ENCODE results near the gene CEP83.

CEP83 gene

DNA sequence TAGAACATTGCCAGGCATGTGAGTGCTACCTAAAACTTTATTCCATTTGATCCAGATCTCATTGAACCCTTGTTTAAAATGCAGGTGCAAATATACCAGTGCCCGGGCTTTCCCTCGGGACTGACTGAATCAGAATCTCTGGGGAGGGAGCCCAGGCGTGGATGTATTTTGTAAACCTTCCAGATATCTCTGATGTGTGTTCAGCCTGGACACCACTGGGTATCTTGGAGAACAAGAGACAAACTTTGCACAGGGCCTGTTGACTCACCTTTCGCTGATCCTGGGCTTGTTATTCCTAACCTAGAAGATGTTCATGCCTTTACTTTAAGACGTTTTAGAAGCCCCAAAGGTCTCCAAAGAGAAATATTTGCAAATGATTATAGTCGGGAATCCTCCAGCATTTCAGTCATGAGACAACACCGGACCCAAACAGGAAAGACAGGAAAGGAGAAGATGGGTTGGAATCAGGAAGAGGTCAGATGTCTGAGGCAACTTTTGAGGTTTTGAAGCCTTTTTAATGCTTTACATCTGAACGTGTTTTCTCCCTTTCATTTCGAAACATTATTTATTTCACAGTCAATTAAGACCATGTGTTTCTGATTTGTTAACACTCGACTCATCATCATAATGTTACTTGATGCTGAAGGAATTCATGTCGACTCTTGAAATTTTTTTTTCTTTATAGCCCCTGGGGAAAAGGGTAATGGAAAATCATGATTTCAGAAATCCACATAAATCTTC is 192.7 kb downstream of the CEP83 start:
- no peak for DNase-seq
- H3K27me3 ChIP-seq (replicated peaks), result no peaks in the 10 kb centered on the region
- no peak overlapping the region for H3K27ac ChIP-seq
- TF ChIP-seq, protein P1, sequence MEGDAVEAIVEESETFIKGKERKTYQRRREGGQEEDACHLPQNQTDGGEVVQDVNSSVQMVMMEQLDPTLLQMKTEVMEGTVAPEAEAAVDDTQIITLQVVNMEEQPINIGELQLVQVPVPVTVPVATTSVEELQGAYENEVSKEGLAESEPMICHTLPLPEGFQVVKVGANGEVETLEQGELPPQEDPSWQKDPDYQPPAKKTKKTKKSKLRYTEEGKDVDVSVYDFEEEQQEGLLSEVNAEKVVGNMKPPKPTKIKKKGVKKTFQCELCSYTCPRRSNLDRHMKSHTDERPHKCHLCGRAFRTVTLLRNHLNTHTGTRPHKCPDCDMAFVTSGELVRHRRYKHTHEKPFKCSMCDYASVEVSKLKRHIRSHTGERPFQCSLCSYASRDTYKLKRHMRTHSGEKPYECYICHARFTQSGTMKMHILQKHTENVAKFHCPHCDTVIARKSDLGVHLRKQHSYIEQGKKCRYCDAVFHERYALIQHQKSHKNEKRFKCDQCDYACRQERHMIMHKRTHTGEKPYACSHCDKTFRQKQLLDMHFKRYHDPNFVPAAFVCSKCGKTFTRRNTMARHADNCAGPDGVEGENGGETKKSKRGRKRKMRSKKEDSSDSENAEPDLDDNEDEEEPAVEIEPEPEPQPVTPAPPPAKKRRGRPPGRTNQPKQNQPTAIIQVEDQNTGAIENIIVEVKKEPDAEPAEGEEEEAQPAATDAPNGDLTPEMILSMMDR (IDR thresholded peaks at IDR 0.05; ENCODE audit: low read depth, low read length, missing control alignments), result no peak
- H3K4me3 ChIP-seq (ENCODE audit: low read depth, low read length), result no peak overlapping the region
- in situ Hi-C loops (cut with HindIII; ENCODE audit: low pct_ligation_motif_present, low sequenced_read_pairs), result no loop called here
- H3K36me3 ChIP-seq (replicated peaks), result no peaks in the 10 kb centered on the region

DNA sequence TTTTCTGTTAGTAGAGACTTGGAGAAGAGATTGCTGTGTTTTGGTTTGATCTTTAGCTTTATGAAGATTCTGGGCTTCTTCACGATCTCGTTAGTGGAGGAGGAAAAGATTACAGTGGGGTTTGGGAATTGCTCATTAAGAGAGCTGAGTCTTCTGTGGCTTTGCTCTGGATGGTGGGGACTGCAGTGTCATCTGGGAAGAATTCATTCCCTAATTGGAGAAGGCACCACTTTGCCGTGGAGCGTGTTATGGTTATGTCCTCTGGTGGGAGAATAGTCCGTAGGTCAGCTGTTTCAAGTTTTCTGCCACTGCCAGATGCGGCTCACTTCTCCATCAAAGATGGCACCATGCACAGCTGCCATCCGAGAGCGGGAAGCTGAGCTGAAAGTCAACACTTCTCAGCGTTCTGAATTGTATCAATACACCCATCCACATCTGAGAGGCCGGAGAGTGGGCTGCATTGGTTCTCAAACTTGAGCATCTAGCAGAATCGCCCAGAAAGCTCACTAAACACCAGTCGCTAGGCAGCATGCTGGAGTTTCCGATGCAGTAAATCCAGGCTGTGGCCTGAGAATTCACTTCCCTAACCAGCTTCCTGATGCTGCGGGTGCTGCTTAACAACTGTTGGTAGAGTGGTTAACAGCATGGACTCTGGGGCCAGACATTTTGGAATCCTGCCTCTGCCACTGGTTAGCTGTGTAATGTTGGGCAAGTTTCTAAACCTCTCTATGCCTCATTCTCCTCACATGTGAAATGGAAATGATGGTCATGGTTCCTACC is 193.5 kb downstream of the CEP83 start:
- no peaks in the 10 kb centered on the region for H3K36me3 ChIP-seq (replicated peaks)

DNA sequence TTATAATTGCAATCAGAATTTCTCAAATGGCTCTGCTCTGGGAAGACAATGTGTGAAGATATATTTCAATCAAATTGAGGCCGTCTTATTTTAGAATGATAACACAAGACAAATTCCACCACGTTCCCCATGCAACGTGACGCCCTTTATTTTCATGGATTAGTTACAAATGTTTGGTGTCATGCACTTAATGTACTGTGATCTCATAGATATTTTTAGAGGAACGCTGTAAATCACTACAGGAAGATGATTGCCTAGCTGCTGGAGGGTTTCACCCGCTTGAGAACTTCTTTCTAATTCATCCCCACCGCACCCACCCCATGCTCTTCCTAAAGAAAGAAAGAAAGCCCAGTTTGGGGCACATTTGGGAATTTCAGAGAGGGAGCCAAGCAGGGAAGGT is 194.1 kb downstream of the CEP83 start:
- TF ChIP-seq, protein P1 (IDR thresholded peaks at IDR 0.05; ENCODE audit: low read depth, low read length, missing control alignments), result no peak
- no peak overlapping the region for H3K27ac ChIP-seq
- in situ Hi-C loops (cut with HindIII; ENCODE audit: low pct_ligation_motif_present, low sequenced_read_pairs), result no loop called here
- no peak overlapping the region for H3K4me3 ChIP-seq (ENCODE audit: low read depth, low read length)
- H3K36me3 ChIP-seq (replicated peaks), result no peaks in the 10 kb centered on the region
- DNase-seq, result no peak
- H3K27me3 ChIP-seq (replicated peaks), result no peaks in the 10 kb centered on the region

More for the DNA sequence above, 193.5 kb downstream of the CEP83 start:
- in situ Hi-C loops (cut with HindIII; ENCODE audit: low pct_ligation_motif_present, low sequenced_read_pairs), result no loop called here
- TF ChIP-seq, protein P1 (IDR thresholded peaks at IDR 0.05; ENCODE audit: low read depth, low read length, missing control alignments), result no peak
- no peak for DNase-seq
- Histone ChIP-seq H3K27me3 (replicated peaks) (no peaks in the 10 kb centered on the region), H3K27ac (no peak overlapping the region), H3K4me3 (ENCODE audit: low read depth, low read length) (no peak overlapping the region)

DNA sequence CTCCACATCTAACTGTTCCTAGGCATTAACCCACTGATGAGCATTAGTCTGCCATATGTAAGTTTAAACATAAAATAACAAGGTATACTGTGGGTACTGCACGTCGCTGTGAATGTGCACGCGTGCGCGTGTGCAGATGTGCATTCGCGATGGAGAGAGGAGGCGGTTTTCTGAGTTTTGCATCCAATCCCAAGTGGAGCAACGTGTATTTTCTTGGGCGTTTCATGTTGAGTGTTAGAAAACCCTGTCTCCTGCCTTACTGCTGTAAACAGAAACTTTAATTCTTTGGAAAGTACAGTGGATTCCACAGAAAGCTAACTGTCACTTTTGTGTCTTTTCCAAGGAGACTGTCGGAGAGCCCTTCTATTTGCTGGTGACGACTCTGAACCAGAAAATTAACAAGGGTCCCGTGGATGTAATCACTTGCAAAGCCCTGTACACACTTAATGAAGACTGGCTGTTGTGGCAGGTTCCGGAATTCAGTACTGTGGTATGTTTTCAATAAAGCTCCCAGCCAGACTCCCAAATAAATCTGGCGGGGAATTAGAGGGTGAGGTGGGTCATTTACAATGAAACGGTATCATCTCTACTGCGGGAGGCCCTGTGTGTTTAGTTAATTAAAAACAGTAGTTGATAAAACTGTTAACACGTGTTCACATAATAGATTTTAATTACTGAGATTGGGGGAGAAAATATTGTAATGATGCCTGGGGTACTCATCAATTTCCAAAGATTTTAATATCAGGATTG is 194.8 kb downstream of the CEP83 start:
- no peak overlapping the region for H3K4me3 ChIP-seq (ENCODE audit: low read depth, low read length)
- no peaks in the 10 kb centered on the region for H3K36me3 ChIP-seq (replicated peaks)
- no peak overlapping the region for H3K27ac ChIP-seq
- in situ Hi-C loops (cut with HindIII; ENCODE audit: low pct_ligation_motif_present, low sequenced_read_pairs), result no loop called here
- TF ChIP-seq, protein P1 (IDR thresholded peaks at IDR 0.05; ENCODE audit: low read depth, low read length, missing control alignments), result no peak
- no peak for DNase-seq
- H3K27me3 ChIP-seq (replicated peaks), result no peaks in the 10 kb centered on the region

DNA sequence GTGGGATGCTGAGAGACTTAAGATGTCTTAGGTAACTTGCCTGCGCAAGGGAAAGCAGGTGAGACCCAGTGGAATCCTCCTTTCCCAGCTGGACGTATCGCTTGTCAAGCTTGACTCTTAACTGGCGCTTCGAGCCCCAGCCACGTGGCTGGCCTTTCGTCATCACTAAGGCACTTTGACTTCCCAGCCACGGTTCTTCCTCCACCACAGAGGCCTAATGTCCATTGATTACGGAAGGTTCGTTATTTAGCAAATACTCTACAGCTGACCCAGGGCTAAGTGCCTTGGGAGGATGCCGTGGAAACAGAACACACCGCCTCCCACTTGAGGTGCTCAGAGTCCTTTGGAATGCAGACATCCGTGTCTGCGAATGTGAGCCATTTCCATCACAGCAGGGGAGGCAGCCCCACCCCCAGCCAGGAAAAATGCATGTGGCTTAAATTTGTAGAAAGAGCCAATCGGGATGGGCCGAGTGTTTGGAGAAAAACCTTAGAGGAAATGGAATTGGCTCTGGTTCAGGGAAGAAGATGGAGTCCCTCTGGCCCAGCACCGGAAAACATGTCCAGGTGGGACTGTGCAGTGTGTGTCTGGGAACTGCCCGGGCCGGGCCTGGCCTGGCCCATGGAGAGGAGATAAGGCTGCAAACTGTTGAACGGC is 195.6 kb downstream of the CEP83 start:
- DNase-seq, result peak; percentile 49
- H3K36me3 ChIP-seq (replicated peaks), result no peaks in the 10 kb centered on the region
- TF ChIP-seq, protein P1 (IDR thresholded peaks at IDR 0.05; ENCODE audit: low read depth, low read length, missing control alignments), result no peak

More for the DNA sequence above, 195.6 kb downstream of the CEP83 start:
- Histone ChIP-seq H3K27me3 (replicated peaks) (no peaks in the 10 kb centered on the region), H3K4me3 (ENCODE audit: low read depth, low read length) (no peak overlapping the region), H3K27ac (no peak overlapping the region)
- in situ Hi-C loops (cut with HindIII; ENCODE audit: low pct_ligation_motif_present, low sequenced_read_pairs), result no loop called here

All from brain microvascular endothelial cell (primary cell).